A549 (cell line): ENCODE data around the gene NEU3.
A peak's percentile ranks its signal among the peaks of the same experiment; 100 is the strongest.

Experiments used
- BHLHE40 ChIP-seq: IDR thresholded peaks from 2 replicates; pipeline ENCODE4 v1.6.1; 2012; ENCODE audit warnings: low read depth, low read length, inconsistent platforms
- CEBPB ChIP-seq, 2 experiments: fragments of >200 bp in 1 of 2; sonication (Bioruptor Twin) in 1 of 2; formaldehyde crosslinking in 1 of 2; IDR thresholded peaks; 2 replicates each; pipeline ENCODE4 v1.6.1; 2012 to 2016
- CHD4 ChIP-seq: fragments of 200-600 bp; sonication (generic); IDR thresholded peaks from 2 replicates; pipeline ENCODE4 v1.6.1; 2016; ENCODE audit warnings: antibody characterized with exemption, mild to moderate bottlenecking, borderline replicate concordance
- CTCF ChIP-seq: fragments of >200 bp; sonication (Bioruptor Twin); formaldehyde crosslinking; IDR thresholded peaks from 3 replicates; pipeline ENCODE4 v1.5.1; 2016
- ESRRA ChIP-seq: fragments of 150-350 bp; IDR thresholded peaks from 2 replicates; pipeline ENCODE4 v1.6.1; 2014; ENCODE audit warnings: mild to moderate bottlenecking, low read length, borderline replicate concordance
- MAFK ChIP-seq: fragments of 450-650 bp; IDR thresholded peaks from 2 replicates; pipeline ENCODE4 v1.6.1; 2014; ENCODE audit not compliant: partially characterized antibody
- POLR2A ChIP-seq: IDR thresholded peaks from 2 replicates; pipeline ENCODE4 v1.6.1; 2012; ENCODE audit warnings: mild to moderate bottlenecking, low read length
- REST ChIP-seq: fragments of 200-600 bp; sonication (generic); IDR thresholded peaks from 2 replicates; pipeline ENCODE4 v1.6.1; 2016; ENCODE audit warnings: antibody characterized with exemption, mild to moderate bottlenecking, moderate library complexity
- ZFP36 ChIP-seq: fragments of 450-650 bp; IDR thresholded peaks from 2 replicates; pipeline ENCODE4 v1.6.1; 2014; ENCODE audit warnings: borderline replicate concordance; ENCODE audit not compliant: partially characterized antibody

GRCh38 chr11:75013051-75013450 is 24.3 kb downstream of the NEU3 start:
- TF ChIP-seq CEBPB (IDR thresholded peaks at IDR 0.05) (no peak), ESRRA (no peak), BHLHE40 (no peak), CTCF (no peak), MAFK (peak; percentile 40), POLR2A (no peak), REST (no peak), CHD4 (no peak), ZFP36 (no peak)
